SK-N-MC (cell line): ENCODE measurements around the gene CFAP65.
A peak's percentile ranks its signal among the peaks of the same experiment; 100 is the strongest.

Experiments
- DNase-seq: peaks from one replicate; pipeline ENCODE4 v3.0.0-alpha.2; 2011; ENCODE audit warnings: low read depth, low spot score
- H3K27ac ChIP-seq: fragments of 200-600 bp; sonication (generic); 2 replicates; pipeline ENCODE4 v1.5.1; 2016; ENCODE audit warnings: mixed run types
- H3K36me3 ChIP-seq: fragments of 200-600 bp; sonication (generic); 2 replicates; pipeline ENCODE4 v1.6.1; 2017; ENCODE audit warnings: antibody characterized with exemption, low read length, mixed read lengths; ENCODE audit not compliant: insufficient read depth
- H3K4me3 ChIP-seq: fragments of 200-600 bp; sonication (generic); 2 replicates; pipeline ENCODE4 v1.5.1; 2016
- H3K9ac ChIP-seq: fragments of 200-600 bp; sonication (generic); 2 replicates; pipeline ENCODE4 v1.8.0; 2017; ENCODE audit warnings: mixed run types, mixed read lengths; ENCODE audit not compliant: insufficient read length
- H3K9me3 ChIP-seq: fragments of 200-600 bp; sonication (generic); 2 replicates; pipeline ENCODE4 v1.6.1; 2017; ENCODE audit warnings: low read depth, mild to moderate bottlenecking, antibody characterized with exemption, low read length, moderate library complexity, mixed read lengths
- EZH2 ChIP-seq: fragments of 200-600 bp; sonication (generic); IDR thresholded peaks from one replicate; pipeline ENCODE4 v1.6.1; 2017; ENCODE audit warnings: antibody characterized with exemption
- FOXP2 ChIP-seq: optimal IDR thresholded peaks from 2 replicates; pipeline ENCODE3; 2011; ENCODE audit warnings: mild to moderate bottlenecking, moderate library complexity; ENCODE audit not compliant: insufficient read depth; ENCODE audit errors: extremely low read length, control extremely low read depth
- POLR2AphosphoS5 ChIP-seq: IDR thresholded peaks from 2 replicates; pipeline ENCODE4 v1.6.1; 2012; ENCODE audit warnings: mild to moderate bottlenecking, low read depth, low read length, borderline replicate concordance

The CFAP65 gene

DNA sequence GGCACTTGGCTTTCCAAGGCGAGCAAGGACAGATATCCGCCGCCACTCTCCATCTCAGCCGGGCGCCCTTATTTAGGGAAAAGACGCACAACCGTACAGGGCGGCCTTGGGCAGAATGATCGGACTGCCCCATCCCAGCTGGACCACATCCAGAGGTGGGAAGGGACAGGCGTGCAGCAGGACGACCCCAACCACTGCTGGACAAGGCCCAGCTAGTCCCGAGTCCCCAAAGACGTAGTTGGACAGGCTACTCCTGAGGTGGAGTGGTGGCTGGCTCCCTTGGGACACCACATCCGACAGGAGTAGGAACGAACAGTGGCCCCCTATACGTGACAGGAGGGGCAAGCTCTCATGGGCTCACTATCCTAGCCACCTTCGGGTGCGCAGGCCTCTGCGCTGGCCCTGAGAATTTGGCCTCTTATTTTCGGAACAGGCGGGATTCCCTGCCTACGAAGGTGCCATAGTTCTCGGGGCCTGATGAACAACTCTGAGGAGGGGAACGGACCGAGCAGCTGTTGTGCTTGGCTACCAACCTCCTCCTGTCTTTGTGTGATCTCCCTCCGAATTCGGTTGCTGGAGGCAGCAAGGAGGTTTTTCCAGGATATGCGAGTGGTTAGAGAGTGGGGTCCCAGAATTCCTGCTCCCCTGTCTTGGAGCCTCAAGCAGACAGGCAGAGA is 58.6 kb downstream of the CFAP65 start:
- Histone ChIP-seq H3K4me3 (no peak overlapping the region), H3K9me3 (no peaks in the 10 kb centered on the region), H3K36me3 (no peaks in the 10 kb centered on the region), H3K27ac (no peak overlapping the region), H3K9ac (no peak overlapping the region)
- no peak for DNase-seq
- TF ChIP-seq FOXP2: no peak
- TF ChIP-seq POLR2AphosphoS5: no peak
- no peak for TF ChIP-seq EZH2

DNA sequence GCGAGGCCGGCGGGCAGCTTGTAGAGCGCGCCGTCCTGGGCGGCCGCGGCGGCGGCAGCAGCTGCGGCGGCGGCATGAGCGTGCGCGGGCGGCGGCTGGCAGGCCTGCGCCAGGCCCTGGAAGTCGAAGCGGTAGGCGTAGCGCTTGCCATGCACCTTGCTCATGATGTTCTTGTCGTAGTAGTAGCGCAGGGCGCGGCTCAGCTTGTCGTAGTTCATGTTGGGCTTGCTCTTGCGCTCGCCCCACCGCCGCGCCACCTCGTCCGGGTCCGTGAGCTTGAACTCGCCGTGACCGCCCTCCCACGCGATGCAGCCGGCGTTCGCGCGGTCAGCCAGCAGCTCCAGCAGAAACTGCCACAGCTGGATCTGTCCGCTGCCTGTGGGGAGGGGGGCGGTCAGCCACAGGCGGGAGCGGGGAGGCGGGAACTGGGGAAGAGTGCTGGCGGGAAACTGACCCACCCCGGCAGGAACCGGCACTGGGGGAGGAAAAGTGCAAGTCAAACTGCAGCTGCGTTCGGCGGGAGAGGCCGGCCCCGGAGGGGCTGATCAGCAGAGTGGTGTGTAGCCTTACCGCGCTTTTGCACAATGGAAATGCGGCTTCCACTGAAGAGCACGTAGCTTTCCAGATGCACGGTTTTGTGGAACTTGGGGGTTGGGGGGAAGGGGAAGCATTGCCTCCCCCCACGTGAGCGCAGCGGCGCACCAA is 59.3 kb downstream of the CFAP65 start:
- Histone ChIP-seq H3K9me3 (no peaks in the 10 kb centered on the region), H3K36me3 (no peaks in the 10 kb centered on the region), H3K27ac (no peak overlapping the region), H3K4me3 (no peak overlapping the region), H3K9ac (no peak overlapping the region)
- DNase-seq: no peak
- TF ChIP-seq FOXP2 (no peak), EZH2 (no peak), POLR2AphosphoS5 (no peak)

DNA sequence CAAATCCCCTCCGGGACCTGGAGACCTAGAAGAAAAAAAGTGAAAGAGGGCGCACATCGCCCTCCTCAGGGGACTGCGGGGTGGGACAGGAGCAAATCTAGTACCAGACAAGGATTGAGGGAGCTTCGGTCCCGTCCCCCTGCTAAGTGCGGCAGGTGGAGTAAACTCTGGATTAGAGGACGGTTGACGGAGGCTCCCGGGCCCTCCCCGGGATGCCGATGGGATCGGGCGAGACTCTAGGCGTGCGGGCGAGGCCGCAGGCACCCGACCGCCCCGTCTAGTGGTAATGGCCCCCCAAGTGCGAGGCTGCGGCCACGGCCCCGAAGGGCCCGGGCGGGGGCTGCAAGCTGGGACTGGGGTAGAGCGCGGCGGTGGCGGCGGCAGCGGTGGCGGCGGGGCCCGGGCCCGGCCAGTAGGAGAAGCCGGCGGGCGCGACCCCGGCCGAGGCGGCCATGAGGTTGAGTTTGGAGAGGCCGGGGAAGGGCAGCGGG is 59.9 kb downstream of the CFAP65 start:
- Histone ChIP-seq H3K9me3 (no peaks in the 10 kb centered on the region), H3K27ac (no peak overlapping the region), H3K9ac (no peak overlapping the region), H3K4me3 (no peak overlapping the region), H3K36me3 (no peaks in the 10 kb centered on the region)
- no peak for DNase-seq
- TF ChIP-seq POLR2AphosphoS5 (no peak), FOXP2 (no peak), EZH2 (no peak)

GRCh38 chr2:218980735-218981389 is 60.5 kb downstream of the CFAP65 start:
- no peaks in the 10 kb centered on the region for H3K36me3 ChIP-seq
- H3K9ac ChIP-seq: no peak overlapping the region
- no peak overlapping the region for H3K27ac ChIP-seq
- TF ChIP-seq EZH2 (no peak), POLR2AphosphoS5 (no peak), FOXP2 (no peak)
- H3K4me3 ChIP-seq: no peak overlapping the region
- DNase-seq: no peak
- no peaks in the 10 kb centered on the region for H3K9me3 ChIP-seq

- no peak overlapping the region for H3K9ac ChIP-seq
- no peak for TF ChIP-seq EZH2
- no peak for TF ChIP-seq FOXP2
- TF ChIP-seq POLR2AphosphoS5: no peak
- H3K4me3 ChIP-seq: peak overlapping the region; percentile 73
- no peaks in the 10 kb centered on the region for H3K9me3 ChIP-seq
- no peak overlapping the region for H3K27ac ChIP-seq
- DNase-seq: peak; percentile 45
- H3K36me3 ChIP-seq: no peaks in the 10 kb centered on the region
These were observed 61.2 kb downstream of the CFAP65 start for GRCh38 chr2:218979846-218980734.

GRCh38 chr2:218975060-218975777 is 66.1 kb downstream of the CFAP65 start:
- Histone ChIP-seq H3K9me3 (no peaks in the 10 kb centered on the region), H3K27ac (no peak overlapping the region), H3K36me3 (no peaks in the 10 kb centered on the region), H3K4me3 (no peak overlapping the region), H3K9ac (no peak overlapping the region)
- DNase-seq: no peak
- TF ChIP-seq EZH2 (no peak), FOXP2 (no peak), POLR2AphosphoS5 (no peak)

DNA sequence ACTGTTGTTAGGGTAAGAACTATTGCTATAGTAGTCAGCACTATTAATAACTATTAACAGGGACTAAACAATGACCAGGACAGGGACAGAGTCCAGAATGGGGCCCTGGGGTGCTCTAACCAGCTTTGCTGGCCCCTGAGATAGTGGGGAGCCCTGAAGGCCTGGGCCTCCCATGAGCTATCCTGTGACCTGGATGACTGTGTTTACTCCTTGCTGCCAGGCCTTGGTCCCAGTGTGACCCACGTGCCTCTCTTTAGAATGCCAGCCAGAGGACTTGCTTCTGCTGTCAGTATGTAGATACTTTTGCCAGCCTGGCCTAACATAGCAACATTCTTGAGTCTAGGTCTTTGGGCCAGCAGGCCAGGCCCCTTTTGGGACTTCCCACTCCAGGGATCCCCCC is 70.4 kb downstream of the CFAP65 start:
- Histone ChIP-seq H3K36me3 (no peaks in the 10 kb centered on the region), H3K9me3 (no peaks in the 10 kb centered on the region), H3K4me3 (no peak overlapping the region), H3K9ac (no peak overlapping the region), H3K27ac (no peak overlapping the region)
- no peak for DNase-seq
- TF ChIP-seq FOXP2: no peak
